Kidney epithelial cell (primary cell): ENCODE results near the gene TRMT2B. TPM values are rescaled to one million over a fixed set of nuclear protein-coding genes. Genes with fewer than 3 reads are reported as not detected.

Experiments used
- total RNA-seq: library from RNA; depleted of rRNA; stranded (reverse); fragments of >200 nt; gene quantifications from 2 replicates; pipeline ENCODE4 v1.2.3, GENCODE V29; 2015

TRMT2B gene
- total RNA-seq, 1 donor from 2014 or later, result 20.2 TPM

Other genes starting within 250 kb of the TRMT2B start
- gene CSTF2, start 231.7 kb downstream of the TRMT2B start, total RNA-seq, result 31.0 and 31.1 TPM in 2 replicates
- gene NOX1, start 177.8 kb downstream of the TRMT2B start, total RNA-seq, result not detected in 2 replicates
- 0.04 TPM in 1 of 2 replicates, not detected in the other for gene XKRX, start 123.2 kb downstream of the TRMT2B start, total RNA-seq
- gene ARL13A, start 82.4 kb downstream of the TRMT2B start, total RNA-seq, result not detected in 2 replicates
- 0.41 and 0.50 TPM in 2 replicates for gene TMEM35A, start 26.8 kb upstream of the TRMT2B start, total RNA-seq
- gene CENPI, start 46.1 kb upstream of the TRMT2B start, total RNA-seq, result 1.8 and 2.6 TPM in 2 replicates
- 0.33 and 0.55 TPM in 2 replicates for gene DRP2, start 167.7 kb upstream of the TRMT2B start, total RNA-seq
- gene TAF7L, start 239.2 kb upstream of the TRMT2B start, total RNA-seq, result 0.27 and 0.33 TPM in 2 replicates